ENCODE results near the gene TMEM43. TPM values are rescaled to one million over a fixed set of nuclear protein-coding genes. Genes with fewer than 3 reads are reported as not detected.

The TMEM43 gene
- polyA plus RNA-seq, 1 experiment = 117 TPM

DNA sequence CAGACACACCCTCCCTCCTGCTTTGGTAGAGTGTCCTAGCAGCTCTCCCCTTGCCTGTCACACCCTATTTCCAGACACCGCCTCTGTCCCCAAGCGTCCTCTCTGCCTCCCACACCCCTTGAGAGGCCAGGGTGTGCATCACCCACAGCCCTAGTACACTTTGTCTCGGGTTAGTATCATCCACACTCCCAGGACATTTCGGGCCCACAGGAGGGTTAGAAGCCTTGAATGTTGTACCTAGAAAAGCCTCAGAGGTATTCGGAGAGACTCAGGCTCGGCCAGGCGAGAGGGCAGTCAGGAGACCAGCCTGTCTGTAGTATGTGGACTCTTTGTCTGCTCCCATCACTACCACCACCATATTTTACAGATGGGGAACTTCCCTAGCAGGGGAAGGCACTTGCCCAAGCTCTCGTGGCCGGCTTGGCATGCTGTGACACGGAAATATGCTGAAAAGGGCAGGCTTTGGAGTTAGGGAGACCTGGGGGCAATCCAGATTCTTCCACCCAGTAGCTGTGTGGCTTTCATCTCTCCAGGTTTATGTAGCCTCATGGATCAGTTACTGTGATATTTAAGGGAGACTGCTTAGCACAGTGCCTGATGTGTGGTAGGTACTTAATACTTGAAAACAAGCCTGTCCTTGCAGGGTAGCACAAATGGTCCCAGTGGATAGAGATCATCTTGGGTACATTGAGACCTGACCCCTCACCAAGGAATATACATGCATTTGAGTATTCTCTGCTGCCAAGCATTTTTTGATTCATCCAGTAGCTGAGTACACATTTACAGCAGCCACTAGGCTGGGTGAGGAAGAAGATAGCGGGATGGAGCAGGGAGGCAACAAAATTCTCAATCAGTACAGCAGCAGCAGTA lies 1.4 kb downstream of the TMEM43 start:
- DNase-seq (ENCODE audit: low read depth, low spot score) = no peak
- ChIA-PET CTCF (interaction anchor here (0.7 to 4.1 kb wide), 9 partner anchors 12 to 646 kb away, joined by 3 to 23 read pairs (median 4); partner anchors contain the start of gene HDAC11), POLR2A (interaction anchor here (0.6 to 3.2 kb wide), 8 partner anchors 10 to 525 kb away, joined by 3 to 50 read pairs (median 10); partner anchors contain the start of genes CCDC174, LSM3 and XPC)
- Histone ChIP-seq H3K27ac (ENCODE audit: low read depth, low read length) (peak overlapping the region; percentile 93), H3K4me3 (ENCODE audit: low read depth, low read length) (peak overlapping the region; percentile 99), H3K27me3 (ENCODE audit: control insufficient read depth, insufficient read depth, low read length) (no peaks in the 10 kb centered on the region), H3K9me3 (ENCODE audit: control insufficient read depth, insufficient read depth, low read length) (peaks cover 6% of the 10 kb centered on the region; the same call in 1 of the 2 replicates)
- TF ChIP-seq, protein P1, sequence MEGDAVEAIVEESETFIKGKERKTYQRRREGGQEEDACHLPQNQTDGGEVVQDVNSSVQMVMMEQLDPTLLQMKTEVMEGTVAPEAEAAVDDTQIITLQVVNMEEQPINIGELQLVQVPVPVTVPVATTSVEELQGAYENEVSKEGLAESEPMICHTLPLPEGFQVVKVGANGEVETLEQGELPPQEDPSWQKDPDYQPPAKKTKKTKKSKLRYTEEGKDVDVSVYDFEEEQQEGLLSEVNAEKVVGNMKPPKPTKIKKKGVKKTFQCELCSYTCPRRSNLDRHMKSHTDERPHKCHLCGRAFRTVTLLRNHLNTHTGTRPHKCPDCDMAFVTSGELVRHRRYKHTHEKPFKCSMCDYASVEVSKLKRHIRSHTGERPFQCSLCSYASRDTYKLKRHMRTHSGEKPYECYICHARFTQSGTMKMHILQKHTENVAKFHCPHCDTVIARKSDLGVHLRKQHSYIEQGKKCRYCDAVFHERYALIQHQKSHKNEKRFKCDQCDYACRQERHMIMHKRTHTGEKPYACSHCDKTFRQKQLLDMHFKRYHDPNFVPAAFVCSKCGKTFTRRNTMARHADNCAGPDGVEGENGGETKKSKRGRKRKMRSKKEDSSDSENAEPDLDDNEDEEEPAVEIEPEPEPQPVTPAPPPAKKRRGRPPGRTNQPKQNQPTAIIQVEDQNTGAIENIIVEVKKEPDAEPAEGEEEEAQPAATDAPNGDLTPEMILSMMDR (IDR thresholded peaks at IDR 0.05; ENCODE audit: low read depth, low read length) = no peak

GRCh38 chr3:14126887-14127505 lies 2.1 kb downstream of the TMEM43 start:
- POLR2A ChIA-PET = interaction anchor here (0.7 to 2.7 kb wide), 2 partner anchors 10 to 12 kb away, joined by 3 to 18 read pairs; no protein-coding TSS in a partner anchor
- Histone ChIP-seq H3K4me3 (ENCODE audit: low read depth, low read length) (peak overlapping the region; percentile 99), H3K27ac (ENCODE audit: low read depth, low read length) (no peak overlapping the region), H3K27me3 (ENCODE audit: control insufficient read depth, insufficient read depth, low read length) (no peaks in the 10 kb centered on the region), H3K9me3 (ENCODE audit: control insufficient read depth, insufficient read depth, low read length) (peaks cover 6% of the 10 kb centered on the region; the same call in 1 of the 2 replicates)
- TF ChIP-seq, protein P1 (IDR thresholded peaks at IDR 0.05; ENCODE audit: low read depth, low read length) = no peak
- CTCF ChIA-PET = interaction anchor here (0.9 to 4.1 kb wide), 3 partner anchors 76 to 469 kb away, joined by 3 to 23 read pairs (median 6); no protein-coding TSS in a partner anchor
- no peak for DNase-seq (ENCODE audit: low read depth, low spot score)

- POLR2A ChIA-PET = interaction anchor here (0.7 to 0.9 kb wide), 2 partner anchors 9 to 51 kb away, joined by 3 to 4 read pairs; partner anchors contain the start of genes LSM3 and XPC
- Histone ChIP-seq H3K9me3 (ENCODE audit: control insufficient read depth, insufficient read depth, low read length) (peaks cover 6% of the 10 kb centered on the region; the same call in 1 of the 2 replicates), H3K4me3 (ENCODE audit: low read depth, low read length) (no peak overlapping the region), H3K27me3 (ENCODE audit: control insufficient read depth, insufficient read depth, low read length) (no peaks in the 10 kb centered on the region), H3K27ac (ENCODE audit: low read depth, low read length) (no peak overlapping the region)
- CTCF ChIA-PET = interaction anchor here (0.9 to 1.6 kb wide), 2 partner anchors 76 to 470 kb away, joined by 3 to 6 read pairs; no protein-coding TSS in a partner anchor
- no peak for DNase-seq (ENCODE audit: low read depth, low spot score)
- TF ChIP-seq, protein P1 (IDR thresholded peaks at IDR 0.05; ENCODE audit: low read depth, low read length) = no peak
These were observed 2.8 kb downstream of the TMEM43 start for GRCh38 chr3:14127516-14128161.

DNA sequence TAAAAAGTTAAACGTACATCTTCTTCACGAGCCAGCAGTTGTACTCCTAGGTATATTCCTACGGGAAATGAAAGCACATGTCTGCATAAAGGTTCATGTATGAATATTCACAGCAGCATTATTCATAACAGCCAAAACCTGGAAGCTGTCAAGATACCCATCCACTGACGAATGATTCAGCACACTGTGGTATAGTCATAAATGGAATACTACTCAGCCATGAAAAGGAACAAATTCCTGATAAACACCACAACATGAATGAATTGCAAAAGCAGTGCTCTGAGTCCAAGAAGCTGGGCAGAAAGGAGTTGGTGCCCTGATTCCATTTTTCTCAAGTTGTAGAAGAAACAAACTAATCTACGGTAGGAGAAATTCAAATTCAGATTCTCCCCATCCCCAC lies 3.9 kb downstream of the TMEM43 start:
- TF ChIP-seq, protein P1 (IDR thresholded peaks at IDR 0.05; ENCODE audit: low read depth, low read length) = no peak
- POLR2A ChIA-PET = no interaction called here
- no peak overlapping the region for H3K4me3 ChIP-seq (ENCODE audit: low read depth, low read length)
- no peak overlapping the region for H3K27ac ChIP-seq (ENCODE audit: low read depth, low read length)
- H3K27me3 ChIP-seq (ENCODE audit: control insufficient read depth, insufficient read depth, low read length) = no peaks in the 10 kb centered on the region
- DNase-seq (ENCODE audit: low read depth, low spot score) = no peak
- CTCF ChIA-PET = no interaction called here
- peaks cover 6% of the 10 kb centered on the region; the same call in 1 of the 2 replicates for H3K9me3 ChIP-seq (ENCODE audit: control insufficient read depth, insufficient read depth, low read length)

Measured in AG04450 (cell line).